Measurements from ENCODE around the gene DMRTC1B.
"Not testable (repeated sequence)": the region's sequence is repeated elsewhere in the genome, so short reads cannot be mapped to it uniquely, and the experiment has no call there.

The DMRTC1B gene

GRCh38 chrX:72776653-72777466 is at the start of gene DMRTC1B:
Gene DMRTC1B (plus strand): TSS chrX:72776890. CDS start chrX:72845136, 68,246 bp downstream.
- not testable (repeated sequence) for H3K4me3 ChIP-seq (ENCODE audit: severe bottlenecking); H3K27me3 ChIP-seq (ENCODE audit: insufficient read depth, poor library complexity, severe bottlenecking); H3K4me1 ChIP-seq (ENCODE audit: insufficient read depth, poor library complexity, severe bottlenecking); H3K9me3 ChIP-seq (ENCODE audit: severe bottlenecking); H3K27ac ChIP-seq (ENCODE audit: poor library complexity, severe bottlenecking); DNase-seq (ENCODE audit: low spot score); ATAC-seq (ENCODE audit: low read depth); H3K36me3 ChIP-seq (ENCODE audit: low read depth)

GRCh38 chrX:72727846-72728245 is 48.8 kb upstream of the DMRTC1B start:
- H3K36me3 ChIP-seq (ENCODE audit: low read depth), result no peaks in the 10 kb centered on the region
- no peak for DNase-seq (ENCODE audit: low spot score)

GRCh38 chrX:72733636-72734035 is 43.1 kb upstream of the DMRTC1B start:
- H3K27ac ChIP-seq (ENCODE audit: poor library complexity, severe bottlenecking); H3K4me3 ChIP-seq (ENCODE audit: severe bottlenecking); H3K36me3 ChIP-seq (ENCODE audit: low read depth); H3K27me3 ChIP-seq (ENCODE audit: insufficient read depth, poor library complexity, severe bottlenecking); DNase-seq (ENCODE audit: low spot score); H3K4me1 ChIP-seq (ENCODE audit: insufficient read depth, poor library complexity, severe bottlenecking); H3K9me3 ChIP-seq (ENCODE audit: severe bottlenecking); ATAC-seq (ENCODE audit: low read depth): not testable (repeated sequence)

More at GRCh38 chrX:72727846-72728245, 48.8 kb upstream of the DMRTC1B start:
- ATAC-seq (ENCODE audit: low read depth), result no peak
- H3K4me1 ChIP-seq (ENCODE audit: insufficient read depth, poor library complexity, severe bottlenecking), result no peaks in the 10 kb centered on the region
- no peaks in the 10 kb centered on the region for H3K27me3 ChIP-seq (ENCODE audit: insufficient read depth, poor library complexity, severe bottlenecking)
- no peak overlapping the region for H3K4me3 ChIP-seq (ENCODE audit: severe bottlenecking)
- H3K27ac ChIP-seq (ENCODE audit: poor library complexity, severe bottlenecking), result no peak overlapping the region
- no peak for TF ChIP-seq CTCF (IDR thresholded peaks at IDR 0.05; ENCODE audit: poor library complexity, severe bottlenecking)
- no peaks in the 10 kb centered on the region for H3K9me3 ChIP-seq (ENCODE audit: severe bottlenecking)

GRCh38 chrX:72735561-72735960 is 41.1 kb upstream of the DMRTC1B start:
- Histone ChIP-seq H3K27me3 (ENCODE audit: insufficient read depth, poor library complexity, severe bottlenecking) (no peaks in the 10 kb centered on the region), H3K36me3 (ENCODE audit: low read depth) (no peaks in the 10 kb centered on the region), H3K27ac (ENCODE audit: poor library complexity, severe bottlenecking) (no peak overlapping the region), H3K4me1 (ENCODE audit: insufficient read depth, poor library complexity, severe bottlenecking) (no peaks in the 10 kb centered on the region), H3K4me3 (ENCODE audit: severe bottlenecking) (no peak overlapping the region), H3K9me3 (ENCODE audit: severe bottlenecking) (no peaks in the 10 kb centered on the region)
- no peak for TF ChIP-seq CTCF (IDR thresholded peaks at IDR 0.05; ENCODE audit: poor library complexity, severe bottlenecking)
- ATAC-seq (ENCODE audit: low read depth) (no peak), DNase-seq (ENCODE audit: low spot score) (no peak)

- not testable (repeated sequence) for H3K27me3 ChIP-seq (ENCODE audit: insufficient read depth, poor library complexity, severe bottlenecking); H3K4me1 ChIP-seq (ENCODE audit: insufficient read depth, poor library complexity, severe bottlenecking); H3K4me3 ChIP-seq (ENCODE audit: severe bottlenecking); H3K27ac ChIP-seq (ENCODE audit: poor library complexity, severe bottlenecking); H3K9me3 ChIP-seq (ENCODE audit: severe bottlenecking); H3K36me3 ChIP-seq (ENCODE audit: low read depth); ATAC-seq (ENCODE audit: low read depth); DNase-seq (ENCODE audit: low spot score)
These were observed 31.1 kb upstream of the DMRTC1B start for GRCh38 chrX:72745546-72745945.

GRCh38 chrX:72748545-72748944 is 28.1 kb upstream of the DMRTC1B start:
- not testable (repeated sequence) for H3K27ac ChIP-seq (ENCODE audit: poor library complexity, severe bottlenecking); ATAC-seq (ENCODE audit: low read depth); H3K27me3 ChIP-seq (ENCODE audit: insufficient read depth, poor library complexity, severe bottlenecking); DNase-seq (ENCODE audit: low spot score); H3K9me3 ChIP-seq (ENCODE audit: severe bottlenecking); H3K36me3 ChIP-seq (ENCODE audit: low read depth); H3K4me3 ChIP-seq (ENCODE audit: severe bottlenecking); H3K4me1 ChIP-seq (ENCODE audit: insufficient read depth, poor library complexity, severe bottlenecking)

DNA sequence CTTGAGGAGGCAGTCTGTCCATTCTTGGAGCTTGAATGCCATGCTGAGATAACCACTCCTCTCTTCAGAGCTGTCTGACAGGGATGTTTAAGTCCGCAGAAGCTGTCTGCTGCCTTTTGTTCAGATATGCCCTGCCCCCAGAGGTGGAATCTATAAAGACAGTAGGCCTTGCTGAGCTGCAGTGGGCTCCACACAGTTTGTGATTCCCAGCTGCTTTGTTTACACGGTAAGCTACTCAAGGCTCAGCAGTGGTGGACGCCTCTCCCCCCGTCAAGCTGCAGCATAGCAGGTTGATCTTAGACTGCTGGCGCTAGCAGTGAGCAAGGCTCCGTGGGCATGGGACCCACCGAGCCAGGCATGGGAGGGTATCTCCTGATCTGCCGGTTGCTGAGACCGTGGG is 16.2 kb upstream of the DMRTC1B start:
- DNase-seq (ENCODE audit: low spot score); H3K4me3 ChIP-seq (ENCODE audit: severe bottlenecking); H3K4me1 ChIP-seq (ENCODE audit: insufficient read depth, poor library complexity, severe bottlenecking); H3K36me3 ChIP-seq (ENCODE audit: low read depth); H3K27me3 ChIP-seq (ENCODE audit: insufficient read depth, poor library complexity, severe bottlenecking); H3K27ac ChIP-seq (ENCODE audit: poor library complexity, severe bottlenecking); H3K9me3 ChIP-seq (ENCODE audit: severe bottlenecking); ATAC-seq (ENCODE audit: low read depth): not testable (repeated sequence)

DNA sequence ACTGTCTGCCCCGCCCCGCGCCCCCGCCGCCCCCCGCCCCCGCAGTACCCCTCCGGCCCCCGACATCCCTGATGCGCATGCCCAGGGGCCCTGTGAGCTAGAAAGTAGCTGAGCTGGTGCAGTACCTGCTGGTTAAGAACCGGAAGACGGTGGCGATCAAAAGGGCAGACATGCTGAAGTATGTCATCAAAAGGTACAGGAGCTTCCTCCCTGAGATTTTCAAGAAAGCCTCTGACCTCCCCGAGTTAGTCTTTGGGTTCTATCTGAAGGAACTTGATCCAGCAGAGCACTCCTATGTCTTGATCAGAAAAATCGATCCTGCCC is 739 bp downstream of the DMRTC1B start:
- not testable (repeated sequence) for ATAC-seq (ENCODE audit: low read depth); H3K9me3 ChIP-seq (ENCODE audit: severe bottlenecking); DNase-seq (ENCODE audit: low spot score); H3K4me3 ChIP-seq (ENCODE audit: severe bottlenecking); H3K27me3 ChIP-seq (ENCODE audit: insufficient read depth, poor library complexity, severe bottlenecking); H3K36me3 ChIP-seq (ENCODE audit: low read depth); H3K4me1 ChIP-seq (ENCODE audit: insufficient read depth, poor library complexity, severe bottlenecking); H3K27ac ChIP-seq (ENCODE audit: poor library complexity, severe bottlenecking)

DNA sequence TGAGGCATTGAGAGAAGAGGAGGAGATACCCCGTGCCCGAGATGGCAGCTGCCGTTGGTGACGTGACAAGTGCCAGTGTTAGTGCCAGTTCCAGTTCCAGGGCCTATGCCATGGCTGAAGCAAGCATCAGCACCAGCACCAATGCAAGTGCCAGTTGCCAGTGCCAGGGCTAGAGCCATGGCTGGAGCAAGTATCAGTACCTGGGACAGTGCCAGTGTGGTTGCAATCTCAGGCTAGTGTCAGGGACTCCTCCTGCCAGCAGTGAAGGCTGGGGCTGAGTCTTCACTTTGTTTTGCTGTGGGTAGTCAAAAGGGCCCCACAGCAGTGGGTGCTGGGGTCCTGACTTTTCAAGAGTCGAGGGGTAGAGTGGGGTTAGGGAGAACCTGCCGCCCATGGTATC is 1.5 kb downstream of the DMRTC1B start:
- DNase-seq (ENCODE audit: low spot score); H3K9me3 ChIP-seq (ENCODE audit: severe bottlenecking); H3K4me3 ChIP-seq (ENCODE audit: severe bottlenecking); H3K4me1 ChIP-seq (ENCODE audit: insufficient read depth, poor library complexity, severe bottlenecking); H3K36me3 ChIP-seq (ENCODE audit: low read depth); ATAC-seq (ENCODE audit: low read depth); H3K27me3 ChIP-seq (ENCODE audit: insufficient read depth, poor library complexity, severe bottlenecking); H3K27ac ChIP-seq (ENCODE audit: poor library complexity, severe bottlenecking): not testable (repeated sequence)

DNA sequence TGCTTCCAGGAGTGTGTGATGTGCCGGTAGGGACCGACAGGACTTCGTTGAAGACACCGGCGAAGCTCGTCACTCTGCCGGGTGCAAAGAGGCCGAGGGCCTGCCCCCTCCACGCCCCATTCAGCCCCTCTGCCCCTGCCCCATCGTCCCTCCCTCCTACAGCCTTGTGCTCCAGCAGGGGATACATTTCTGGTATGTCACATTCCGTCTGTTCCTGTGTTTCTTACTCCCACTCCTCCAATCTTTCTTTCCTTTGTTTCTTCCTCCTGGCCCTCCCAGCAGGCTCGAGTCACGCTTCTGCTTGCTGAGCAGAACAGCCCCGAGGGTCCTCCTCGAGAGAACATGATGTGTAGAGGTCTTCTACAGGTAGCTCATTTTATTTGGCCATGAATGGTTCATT is 5.9 kb downstream of the DMRTC1B start, which contains the start of gene FAM236B:
Gene FAM236B, minus strand, starts transcription at position 101 of the 400 bp plus-strand sequence. Its CDS starts 100 bp downstream, at position 1.
- H3K9me3 ChIP-seq (ENCODE audit: severe bottlenecking); H3K36me3 ChIP-seq (ENCODE audit: low read depth); H3K27ac ChIP-seq (ENCODE audit: poor library complexity, severe bottlenecking); ATAC-seq (ENCODE audit: low read depth); H3K4me1 ChIP-seq (ENCODE audit: insufficient read depth, poor library complexity, severe bottlenecking); H3K4me3 ChIP-seq (ENCODE audit: severe bottlenecking); H3K27me3 ChIP-seq (ENCODE audit: insufficient read depth, poor library complexity, severe bottlenecking); DNase-seq (ENCODE audit: low spot score): not testable (repeated sequence)

All from RWPE2 (cell line).